ENCODE results near the gene RAPGEF3. TPM values are rescaled to one million over a fixed set of nuclear protein-coding genes. Genes with fewer than 3 reads are reported as not detected.

RAPGEF3 gene
- total RNA-seq, 2 experiments from 2014 or later, result 0.94 to 1.1 TPM

DNA sequence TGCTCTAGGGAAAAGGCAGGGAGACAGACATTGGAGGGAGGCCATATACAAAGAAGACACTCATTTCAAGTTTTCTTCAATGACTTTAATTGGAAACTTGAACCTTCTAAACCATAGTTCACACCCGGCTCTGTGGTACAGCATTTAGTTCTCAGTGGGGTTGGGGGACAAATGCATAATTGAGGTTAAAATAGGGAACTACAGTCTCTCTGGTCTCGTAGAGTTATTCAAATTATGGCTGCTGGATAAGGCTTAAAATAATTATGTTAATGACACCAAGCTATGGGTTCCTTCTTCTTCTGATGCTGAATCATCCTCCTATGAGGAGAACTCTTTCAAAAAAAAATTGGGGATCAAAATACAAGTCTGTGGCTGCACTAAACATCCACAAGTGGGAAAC, 49.0 kb downstream of the RAPGEF3 start:
- no peaks in the 10 kb centered on the region for H3K9me3 Mint-ChIP-seq
- H3K4me3 Mint-ChIP-seq, result no peak overlapping the region
- H3K36me3 Mint-ChIP-seq, result peaks cover 7% of the 10 kb centered on the region
- POLR2A ChIA-PET, result interaction anchor here (0.9 kb wide), 1 partner anchor 45 kb away, joined by 3 read pairs; no protein-coding TSS in a partner anchor
- no peak for ATAC-seq (ENCODE audit: low read depth)
- no peak overlapping the region for H3K27ac Mint-ChIP-seq
- H3K4me1 Mint-ChIP-seq, result peaks cover 29% of the 10 kb centered on the region
- H3K27me3 Mint-ChIP-seq, result no peaks in the 10 kb centered on the region
- DNase-seq, result no peak

GRCh38 chr12:47709237-47709636, 49.4 kb downstream of the RAPGEF3 start:
- POLR2A ChIA-PET, result interaction anchor here (0.9 kb wide), 1 partner anchor 46 kb away, joined by 3 read pairs; no protein-coding TSS in a partner anchor
- no peak for ATAC-seq (ENCODE audit: low read depth)
- H3K36me3 Mint-ChIP-seq, result peaks cover 7% of the 10 kb centered on the region
- no peaks in the 10 kb centered on the region for H3K9me3 Mint-ChIP-seq
- peaks cover 30% of the 10 kb centered on the region for H3K4me1 Mint-ChIP-seq
- peak overlapping the region; percentile 2 for H3K4me3 Mint-ChIP-seq
- no peak for DNase-seq
- no peaks in the 10 kb centered on the region for H3K27me3 Mint-ChIP-seq
- H3K27ac Mint-ChIP-seq, result peak overlapping the region; percentile 49

- Mint-ChIP-seq H3K4me1 (peaks cover 40% of the 10 kb centered on the region), H3K9me3 (no peaks in the 10 kb centered on the region), H3K27ac (peak overlapping the region; percentile 76), H3K4me3 (peak overlapping the region; percentile 78), H3K27me3 (no peaks in the 10 kb centered on the region), H3K36me3 (peaks cover 13% of the 10 kb centered on the region)
- DNase-seq (no peak), ATAC-seq (ENCODE audit: low read depth) (no peak)
- POLR2A ChIA-PET, result interaction anchor here (0.9 to 2.6 kb wide), 6 partner anchors 13 to 1439 kb away, joined by 3 to 10 read pairs (median 3); partner anchors contain the start of genes RAPGEF3 and SLC38A1
Measured at GRCh38 chr12:47707905-47708543, 50.7 kb downstream of the RAPGEF3 start.

DNA sequence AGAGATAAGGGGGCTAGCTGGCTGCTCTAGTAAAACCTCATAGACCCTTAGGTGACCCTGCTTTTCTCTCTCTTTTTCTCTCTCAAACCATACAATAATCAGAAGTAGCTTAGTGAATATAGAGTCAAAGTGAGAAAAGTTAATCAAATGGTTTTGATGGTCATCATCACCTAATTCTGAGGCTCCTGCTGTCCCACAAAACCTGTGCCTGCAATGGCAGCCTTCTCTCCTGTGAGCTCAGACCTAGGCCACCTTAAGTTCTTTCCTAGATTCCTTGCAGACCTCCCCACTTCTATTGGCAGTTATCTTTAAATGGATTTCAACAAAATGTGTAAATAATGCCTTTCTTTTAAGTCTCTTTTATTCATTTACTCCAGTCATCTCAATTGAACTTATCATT, 51.3 kb downstream of the RAPGEF3 start:
- H3K4me1 Mint-ChIP-seq, result peaks cover 41% of the 10 kb centered on the region
- H3K27me3 Mint-ChIP-seq, result no peaks in the 10 kb centered on the region
- peak overlapping the region; percentile 75 for H3K27ac Mint-ChIP-seq
- ATAC-seq (ENCODE audit: low read depth) (no peak), DNase-seq (no peak)
- H3K4me3 Mint-ChIP-seq, result peak overlapping the region; percentile 78
- H3K9me3 Mint-ChIP-seq, result no peaks in the 10 kb centered on the region
- peaks cover 15% of the 10 kb centered on the region for H3K36me3 Mint-ChIP-seq
- POLR2A ChIA-PET, result interaction anchor here (0.6 to 2.6 kb wide), 9 partner anchors 8 to 1439 kb away, joined by 3 to 10 read pairs (median 3); partner anchors contain the start of genes RAPGEF3 and SLC38A1

GRCh38 chr12:47705566-47706425, 52.9 kb downstream of the RAPGEF3 start, which contains the start of gene RPAP3:
Gene RPAP3, minus strand, starts transcription at chr12:47706030. Its CDS starts 3,190 bp downstream, at chr12:47702840.
- ATAC-seq (ENCODE audit: low read depth), result peak; percentile 94
- H3K36me3 Mint-ChIP-seq, result peaks cover 15% of the 10 kb centered on the region
- POLR2A ChIA-PET, result interaction anchor here (0.6 to 2.6 kb wide), 24 partner anchors 9 to 1632 kb away, joined by 3 to 10 read pairs (median 3); partner anchors contain the start of genes HDAC7, SLC38A1 and VDR
- H3K4me3 Mint-ChIP-seq, result peak within 1 kb of the TSS; percentile 96
- no peaks in the 10 kb centered on the region for H3K9me3 Mint-ChIP-seq
- DNase-seq, result peak; percentile 99
- peak within 1 kb of the TSS; percentile 97 for H3K27ac Mint-ChIP-seq
- no peaks in the 10 kb centered on the region for H3K27me3 Mint-ChIP-seq
- peaks cover 44% of the 10 kb centered on the region for H3K4me1 Mint-ChIP-seq

- POLR2A ChIA-PET, result interaction anchor here (0.7 to 2.1 kb wide), 4 partner anchors 10 to 1631 kb away, joined by 3 to 5 read pairs (median 4); partner anchors contain the start of gene SLC38A1
- DNase-seq, result no peak
- no peaks in the 10 kb centered on the region for H3K9me3 Mint-ChIP-seq
- peaks cover 45% of the 10 kb centered on the region for H3K4me1 Mint-ChIP-seq
- peak overlapping the region; percentile 96 for H3K4me3 Mint-ChIP-seq
- ATAC-seq (ENCODE audit: low read depth), result no peak
- peaks cover 15% of the 10 kb centered on the region for H3K36me3 Mint-ChIP-seq
- peak overlapping the region; percentile 79 for H3K27ac Mint-ChIP-seq
- no peaks in the 10 kb centered on the region for H3K27me3 Mint-ChIP-seq
Measured at GRCh38 chr12:47705229-47705565, 53.5 kb downstream of the RAPGEF3 start.

- H3K4me3 Mint-ChIP-seq, result peak overlapping the region; percentile 96
- H3K9me3 Mint-ChIP-seq, result no peaks in the 10 kb centered on the region
- H3K4me1 Mint-ChIP-seq, result peaks cover 46% of the 10 kb centered on the region
- ATAC-seq (ENCODE audit: low read depth) (no peak), DNase-seq (no peak)
- peaks cover 17% of the 10 kb centered on the region for H3K36me3 Mint-ChIP-seq
- H3K27ac Mint-ChIP-seq, result peak overlapping the region; percentile 79
- POLR2A ChIA-PET, result interaction anchor here (0.7 to 2.1 kb wide), 4 partner anchors 10 to 1631 kb away, joined by 3 to 5 read pairs (median 4); partner anchors contain the start of gene SLC38A1
- no peaks in the 10 kb centered on the region for H3K27me3 Mint-ChIP-seq
Measured at GRCh38 chr12:47704719-47705118, 54.0 kb downstream of the RAPGEF3 start.

DNA sequence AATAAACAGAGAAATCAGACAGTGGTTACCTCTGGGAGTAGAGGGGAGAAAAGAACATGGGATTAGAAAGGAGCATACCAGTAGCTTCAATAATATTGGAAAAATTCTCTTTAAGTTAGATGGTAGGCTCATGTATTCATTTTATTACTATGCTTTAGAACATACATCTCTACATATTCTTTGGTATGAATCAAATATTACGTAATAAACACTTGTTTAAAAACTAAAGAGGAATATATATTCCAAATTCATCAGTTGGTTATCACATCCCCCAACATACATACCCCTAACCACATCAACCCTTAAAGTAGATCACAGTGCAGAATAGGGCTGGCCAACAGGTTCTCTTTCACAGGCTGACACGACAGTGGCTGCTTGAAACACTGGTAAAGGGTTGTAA, 58.4 kb downstream of the RAPGEF3 start:
- POLR2A ChIA-PET, result no interaction called here
- Mint-ChIP-seq H3K4me3 (no peak overlapping the region), H3K36me3 (peaks cover 34% of the 10 kb centered on the region), H3K4me1 (peaks cover 27% of the 10 kb centered on the region), H3K27ac (no peak overlapping the region), H3K27me3 (no peaks in the 10 kb centered on the region), H3K9me3 (no peaks in the 10 kb centered on the region)
- DNase-seq (no peak), ATAC-seq (ENCODE audit: low read depth) (no peak)

GRCh38 chr12:47698631-47699030, 60.0 kb downstream of the RAPGEF3 start:
- POLR2A ChIA-PET, result no interaction called here
- H3K27ac Mint-ChIP-seq, result no peak overlapping the region

DNA sequence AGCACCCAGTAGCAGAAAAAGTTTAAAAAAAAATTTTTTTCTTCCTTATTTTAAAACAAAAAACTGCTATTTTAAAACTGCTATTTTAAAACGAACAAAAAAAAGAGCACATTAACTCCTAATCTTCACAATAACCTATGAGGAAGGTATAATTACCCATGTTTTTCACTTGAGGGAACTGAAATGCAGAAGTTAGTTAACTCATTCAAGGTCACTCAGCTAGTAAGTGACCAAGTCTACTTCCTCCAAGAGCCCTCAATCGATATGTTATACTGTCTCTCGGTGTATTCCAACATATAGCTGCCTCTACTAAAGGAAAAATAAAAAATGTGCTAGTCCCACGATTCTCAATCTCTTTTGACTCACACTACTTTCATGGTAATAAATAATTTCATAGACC, 60.6 kb downstream of the RAPGEF3 start:
- Mint-ChIP-seq H3K27ac (no peak overlapping the region), H3K36me3 (peaks cover 38% of the 10 kb centered on the region), H3K9me3 (no peaks in the 10 kb centered on the region), H3K4me3 (no peak overlapping the region), H3K4me1 (peaks cover 12% of the 10 kb centered on the region), H3K27me3 (no peaks in the 10 kb centered on the region)
- POLR2A ChIA-PET, result no interaction called here
- no peak for ATAC-seq (ENCODE audit: low read depth)
- no peak for DNase-seq

More at GRCh38 chr12:47698631-47699030, 60.0 kb downstream of the RAPGEF3 start:
- ATAC-seq (ENCODE audit: low read depth) (no peak), DNase-seq (no peak)
- Mint-ChIP-seq H3K4me3 (no peak overlapping the region), H3K27me3 (no peaks in the 10 kb centered on the region), H3K36me3 (peaks cover 40% of the 10 kb centered on the region), H3K9me3 (no peaks in the 10 kb centered on the region), H3K4me1 (peaks cover 17% of the 10 kb centered on the region)

DNA sequence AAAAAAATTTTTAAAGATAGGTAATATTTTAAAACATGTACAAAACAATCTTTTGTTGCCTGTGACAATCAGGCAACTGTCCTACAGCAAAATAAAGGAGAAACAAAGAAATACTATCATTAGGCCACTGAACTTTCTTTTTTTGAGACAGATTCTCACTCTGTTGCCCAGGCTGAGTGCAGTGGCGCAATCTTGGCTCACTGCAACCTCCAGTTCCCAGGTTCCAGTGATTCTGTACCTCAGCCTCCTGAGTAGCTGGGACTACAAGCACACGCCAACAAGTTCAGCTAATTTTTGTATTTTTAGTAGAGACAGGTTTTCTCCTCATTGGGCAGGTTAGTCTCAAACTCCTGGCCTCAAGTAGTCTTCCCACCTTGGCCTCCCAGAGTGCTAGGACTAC, 69.5 kb downstream of the RAPGEF3 start:
- POLR2A ChIA-PET, result no interaction called here
- no peak overlapping the region for H3K27ac Mint-ChIP-seq
- no peak overlapping the region for H3K4me3 Mint-ChIP-seq
- no peaks in the 10 kb centered on the region for H3K4me1 Mint-ChIP-seq
- DNase-seq, result no peak
- no peaks in the 10 kb centered on the region for H3K27me3 Mint-ChIP-seq
- no peaks in the 10 kb centered on the region for H3K9me3 Mint-ChIP-seq
- ATAC-seq (ENCODE audit: low read depth), result no peak
- H3K36me3 Mint-ChIP-seq, result peaks cover 30% of the 10 kb centered on the region

DNA sequence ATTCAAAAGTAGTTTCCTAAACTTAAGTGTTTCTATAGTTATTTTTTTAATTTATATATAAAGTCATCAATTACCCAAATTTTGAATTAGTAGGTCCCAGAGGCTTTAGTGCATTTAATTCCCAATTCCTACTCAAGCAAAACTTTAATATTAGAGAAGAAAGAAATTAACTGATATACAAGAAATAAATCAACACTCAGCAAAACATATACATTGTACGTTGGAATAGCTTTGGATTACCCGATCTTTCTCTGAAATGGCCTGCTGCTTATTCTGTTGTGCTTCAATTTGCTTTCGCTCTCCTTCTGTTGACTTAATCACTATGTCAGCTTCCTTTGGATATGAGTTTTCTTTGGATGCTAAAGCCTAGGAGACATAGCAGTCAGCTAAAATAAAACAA, 71.0 kb downstream of the RAPGEF3 start:
- H3K27ac Mint-ChIP-seq, result no peak overlapping the region
- H3K36me3 Mint-ChIP-seq, result peaks cover 28% of the 10 kb centered on the region
- H3K9me3 Mint-ChIP-seq, result no peaks in the 10 kb centered on the region
- H3K4me1 Mint-ChIP-seq, result peaks cover 4% of the 10 kb centered on the region
- ATAC-seq (ENCODE audit: low read depth), result no peak
- no peak for DNase-seq
- no peaks in the 10 kb centered on the region for H3K27me3 Mint-ChIP-seq
- no peak overlapping the region for H3K4me3 Mint-ChIP-seq
- POLR2A ChIA-PET, result no interaction called here

GRCh38 chr12:47686645-47687240, 71.9 kb downstream of the RAPGEF3 start:
- POLR2A ChIA-PET, result interaction anchor here (0.7 to 1.8 kb wide), 3 partner anchors 19 to 636 kb away, joined by 3 to 6 read pairs (median 3); partner anchors contain the start of gene RPAP3
- Mint-ChIP-seq H3K9me3 (no peaks in the 10 kb centered on the region), H3K4me3 (no peak overlapping the region), H3K27me3 (no peaks in the 10 kb centered on the region), H3K27ac (no peak overlapping the region), H3K4me1 (peaks cover 4% of the 10 kb centered on the region), H3K36me3 (peaks cover 22% of the 10 kb centered on the region)
- DNase-seq (no peak), ATAC-seq (ENCODE audit: low read depth) (peak; percentile 70)

Data from activated naive CD8-positive, alpha-beta T cell treated with anti-CD3 and anti-CD28 coated beads, Interleukin-2, amount 10 ng/mL, durations not matched to agents 7 days and 5 days (primary cell).